ENCODE measurements around the gene PEX7.
"Not testable (repeated sequence)": the region's sequence is repeated elsewhere in the genome, so short reads cannot be mapped to it uniquely, and the experiment has no call there.

Gene PEX7

GRCh38 chr6:136784271-136784664 is 38.1 kb upstream of the PEX7 start:
- no peak for DNase-seq (ENCODE audit: extremely low read depth, low read depth)
- TF ChIP-seq, protein P1, sequence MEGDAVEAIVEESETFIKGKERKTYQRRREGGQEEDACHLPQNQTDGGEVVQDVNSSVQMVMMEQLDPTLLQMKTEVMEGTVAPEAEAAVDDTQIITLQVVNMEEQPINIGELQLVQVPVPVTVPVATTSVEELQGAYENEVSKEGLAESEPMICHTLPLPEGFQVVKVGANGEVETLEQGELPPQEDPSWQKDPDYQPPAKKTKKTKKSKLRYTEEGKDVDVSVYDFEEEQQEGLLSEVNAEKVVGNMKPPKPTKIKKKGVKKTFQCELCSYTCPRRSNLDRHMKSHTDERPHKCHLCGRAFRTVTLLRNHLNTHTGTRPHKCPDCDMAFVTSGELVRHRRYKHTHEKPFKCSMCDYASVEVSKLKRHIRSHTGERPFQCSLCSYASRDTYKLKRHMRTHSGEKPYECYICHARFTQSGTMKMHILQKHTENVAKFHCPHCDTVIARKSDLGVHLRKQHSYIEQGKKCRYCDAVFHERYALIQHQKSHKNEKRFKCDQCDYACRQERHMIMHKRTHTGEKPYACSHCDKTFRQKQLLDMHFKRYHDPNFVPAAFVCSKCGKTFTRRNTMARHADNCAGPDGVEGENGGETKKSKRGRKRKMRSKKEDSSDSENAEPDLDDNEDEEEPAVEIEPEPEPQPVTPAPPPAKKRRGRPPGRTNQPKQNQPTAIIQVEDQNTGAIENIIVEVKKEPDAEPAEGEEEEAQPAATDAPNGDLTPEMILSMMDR (IDR thresholded peaks at IDR 0.05; ENCODE audit: low read depth, low read length, missing control alignments), result no peak
- no peak overlapping the region for H3K4me3 ChIP-seq (replicated peaks; ENCODE audit: low read depth, low read length)

GRCh38 chr6:136784910-136785746 is 37.3 kb upstream of the PEX7 start:
- no peak for DNase-seq (ENCODE audit: extremely low read depth, low read depth)
- TF ChIP-seq, protein P1 (IDR thresholded peaks at IDR 0.05; ENCODE audit: low read depth, low read length, missing control alignments), result no peak
- H3K4me3 ChIP-seq (replicated peaks; ENCODE audit: low read depth, low read length), result no peak overlapping the region

DNA sequence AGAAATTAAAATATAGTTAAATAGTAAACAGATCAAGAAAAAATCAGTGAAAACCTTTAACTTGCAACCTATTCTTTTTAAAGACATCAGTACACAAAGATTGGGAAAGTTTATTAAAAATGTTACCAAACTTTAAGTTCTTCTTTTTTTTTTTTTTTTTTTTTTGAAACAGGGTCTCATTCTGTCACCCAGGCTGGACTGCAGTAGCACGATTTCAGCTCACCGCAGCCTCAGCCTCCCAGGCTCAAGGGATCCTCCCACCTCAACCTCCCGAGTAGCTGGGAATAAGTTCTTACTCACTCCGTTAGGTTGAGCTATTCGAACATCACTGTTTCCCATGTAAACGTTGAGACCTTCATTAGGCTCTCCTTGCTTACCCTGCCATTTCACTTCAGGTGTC is 35.7 kb upstream of the PEX7 start:
- no peak overlapping the region for H3K4me3 ChIP-seq (replicated peaks; ENCODE audit: low read depth, low read length)

GRCh38 chr6:136787726-136788068 is 34.7 kb upstream of the PEX7 start:
- no peak overlapping the region for H3K4me3 ChIP-seq (replicated peaks; ENCODE audit: low read depth, low read length)
- TF ChIP-seq, protein P1 (IDR thresholded peaks at IDR 0.05; ENCODE audit: low read depth, low read length, missing control alignments), result no peak
- DNase-seq (ENCODE audit: extremely low read depth, low read depth), result no peak

More for the DNA sequence above, 35.7 kb upstream of the PEX7 start:
- TF ChIP-seq, protein P1 (IDR thresholded peaks at IDR 0.05; ENCODE audit: low read depth, low read length, missing control alignments), result no peak
- no peak for DNase-seq (ENCODE audit: extremely low read depth, low read depth)

DNA sequence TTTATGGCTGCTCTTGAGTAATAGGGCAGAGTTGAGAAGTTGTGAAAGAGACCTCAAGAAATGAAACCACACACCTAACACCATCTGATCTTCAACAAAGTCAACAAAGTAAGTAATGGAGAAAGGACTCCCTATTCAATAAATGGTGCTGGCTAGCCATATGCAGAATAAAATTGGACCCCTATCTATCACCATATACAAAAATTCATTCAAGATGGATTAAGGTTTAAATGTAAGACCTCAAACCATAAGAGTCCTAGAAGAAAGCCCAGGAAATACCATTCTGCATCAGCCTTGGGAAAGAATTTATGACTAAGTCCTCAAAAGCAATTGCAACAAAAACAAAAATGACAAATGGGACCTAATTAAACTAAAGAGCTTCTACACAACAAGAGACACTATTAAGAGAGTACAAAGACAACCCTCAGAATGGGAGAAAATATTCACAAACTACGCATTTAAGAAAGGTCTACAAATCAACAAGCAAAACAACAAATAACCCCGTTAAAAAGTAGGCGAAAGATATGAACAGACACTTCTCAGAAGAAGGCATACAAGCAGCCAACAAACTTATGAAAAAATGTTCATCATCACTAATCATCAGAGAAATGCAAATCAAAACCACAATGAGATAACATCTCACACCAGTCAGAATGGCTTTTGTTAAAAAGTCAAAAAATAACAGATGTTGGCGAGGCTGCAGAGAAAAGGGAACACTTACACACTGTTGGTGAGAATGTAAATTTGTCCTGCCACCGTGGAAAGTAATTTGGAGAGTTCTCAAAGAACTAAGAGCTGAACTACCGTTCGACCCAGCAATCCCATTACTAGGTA is 34.1 kb upstream of the PEX7 start:
- no peak for DNase-seq (ENCODE audit: extremely low read depth, low read depth)
- no peak overlapping the region for H3K4me3 ChIP-seq (replicated peaks; ENCODE audit: low read depth, low read length)
- TF ChIP-seq, protein P1 (IDR thresholded peaks at IDR 0.05; ENCODE audit: low read depth, low read length, missing control alignments), result no peak

DNA sequence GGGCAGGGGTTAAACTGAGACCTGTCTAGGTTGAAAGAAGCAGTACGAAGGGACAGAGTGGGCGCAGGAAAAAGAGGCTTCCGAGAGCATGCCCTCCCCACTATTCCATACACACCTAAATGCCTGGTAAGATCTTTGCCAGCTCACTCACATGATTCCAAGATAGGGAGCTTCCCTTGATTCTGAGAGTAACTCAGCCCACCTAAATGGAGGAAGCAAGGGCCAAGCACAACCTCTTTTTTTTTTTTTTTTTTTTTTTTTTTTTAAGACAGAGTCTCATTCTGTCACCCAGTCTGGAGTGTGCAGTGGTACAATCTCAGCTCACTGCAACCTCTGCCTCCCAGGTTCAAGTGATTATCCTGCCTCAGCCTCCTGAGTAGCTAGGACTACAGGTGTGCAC is 33.0 kb upstream of the PEX7 start:
- H3K4me3 ChIP-seq (replicated peaks; ENCODE audit: low read depth, low read length); DNase-seq (ENCODE audit: extremely low read depth, low read depth): not testable (repeated sequence)
